B cell (primary cell): ENCODE results near the gene SUGCT. TPM values are rescaled to one million over a fixed set of nuclear protein-coding genes. Genes with fewer than 3 reads are reported as not detected.

Source experiments
- ATAC-seq: fragments of 200-7000 bp; cut with Tn5 transposase; one replicate; pipeline ENCODE4 v1.10.0; 2021; ENCODE audit warnings: low read depth, mild to moderate bottlenecking, moderate number of reproducible peaks, moderate library complexity
- CTCF ChIA-PET: fragments of 350-600 bp; sonication (Branson Sonifier 250); formaldehyde crosslinking; loops from one replicate; lab custom pipeline; 2021; ENCODE audit warnings: antibody characterized with exemption, inconsistent platforms; lab: Charles Lee
- POLR2A ChIA-PET: fragments of 350-600 bp; sonication (Branson Sonifier 250); formaldehyde crosslinking; loops from one replicate; lab custom pipeline; 2021; ENCODE audit warnings: antibody characterized with exemption; lab: Charles Lee
- DNase-seq: peaks from one replicate; pipeline ENCODE4 v3.0.0; 2013
- H2AFZ ChIP-seq: 2 replicates; pipeline ENCODE4 v1.6.1; 2012; ENCODE audit warnings: mild to moderate bottlenecking, low read depth, low read length; ENCODE audit not compliant: insufficient read depth, poor library complexity, severe bottlenecking
- H3K27ac ChIP-seq, 2 donors: 1 replicate in 1 of 2; 2 replicates in 1 of 2; pipeline ENCODE4 v1.5.1; 2012 to 2013; ENCODE audit warnings: low read length in 2 of 2, mild to moderate bottlenecking in 2 of 2, moderate library complexity in 1 of 2
- H3K27me3 ChIP-seq, 4 experiments: fragments of 200-600 bp in 1 of 4; sonication (generic) in 1 of 4; replicated peaks in 1 of 4; 1 replicate in 2 of 4; 2 replicates in 2 of 4; pipeline versions ENCODE4 v1.6.1 to v1.7.0; 2013 to 2016; ENCODE audit warnings: low read length in 3 of 4, mild to moderate bottlenecking in 2 of 4, mixed read lengths in 1 of 4, moderate library complexity in 1 of 4; ENCODE audit not compliant: insufficient read depth in 4 of 4, control insufficient read depth in 3 of 4; ENCODE audit errors: control extremely low read depth in 1 of 4
- H3K36me3 ChIP-seq, 2 experiments: replicated peaks in 1 of 2; 1 replicate in 1 of 2; 2 replicates in 1 of 2; pipeline versions ENCODE4 v1.6.1 to v1.7.1; 2013; ENCODE audit warnings: low read length in 1 of 2; ENCODE audit not compliant: insufficient read depth in 2 of 2, control insufficient read depth in 1 of 2; ENCODE audit errors: control extremely low read depth in 1 of 2, extremely low read depth in 1 of 2
- H3K4me1 ChIP-seq, 2 donors: fragments of 200-600 bp in 1 of 2; sonication (generic) in 1 of 2; 1 replicate in 1 of 2; 2 replicates in 1 of 2; pipeline versions ENCODE4 v1.5.1 to v1.6.1; 2013 to 2017; ENCODE audit warnings: low read length in 2 of 2; ENCODE audit not compliant: control insufficient read depth in 2 of 2, insufficient read depth in 2 of 2
- H3K4me2 ChIP-seq: replicated peaks from 2 replicates; pipeline ENCODE3; 2012; ENCODE audit warnings: mild to moderate bottlenecking, low read depth, low read length; ENCODE audit not compliant: poor library complexity, severe bottlenecking
- H3K4me3 ChIP-seq, 5 experiments: fragments of 200-600 bp in 1 of 5; sonication (generic) in 1 of 5; 1 replicate in 3 of 5; 2 replicates in 2 of 5; pipeline versions ENCODE4 v1.5.1 to v1.7.0; 2011 to 2016; ENCODE audit warnings: low read length in 4 of 5, mild to moderate bottlenecking in 4 of 5, low read depth in 2 of 5, control low read depth in 1 of 5, moderate library complexity in 1 of 5; ENCODE audit not compliant: insufficient read depth in 1 of 5; ENCODE audit errors: control extremely low read depth in 1 of 5, extremely low read depth in 1 of 5
- H3K79me2 ChIP-seq: fragments of 200-600 bp; sonication (generic); one replicate; pipeline ENCODE4 v1.6.0; 2016; ENCODE audit warnings: low read length; ENCODE audit not compliant: control insufficient read depth, insufficient read depth
- H3K9ac ChIP-seq: fragments of 200-600 bp; sonication (generic); 2 replicates; pipeline ENCODE4 v1.6.1; 2017; ENCODE audit warnings: mild to moderate bottlenecking, low read length, moderate library complexity
- H3K9me3 ChIP-seq, 3 donors: one replicate each; pipeline versions ENCODE4 v1.6.1 to v1.7.1; 2013; ENCODE audit warnings: low read length in 2 of 3; ENCODE audit not compliant: control insufficient read depth in 2 of 3, insufficient read depth in 1 of 3; ENCODE audit errors: control extremely low read depth in 1 of 3
- H4K20me1 ChIP-seq: 2 replicates; pipeline ENCODE4 v1.6.0; 2012; ENCODE audit warnings: mild to moderate bottlenecking, low read length; ENCODE audit not compliant: insufficient read depth, control insufficient read depth, poor library complexity, severe bottlenecking
- H3K27ac Mint-ChIP-seq: one replicate; pipeline ENCODE4 v1.8.0; 2021; ENCODE audit warnings: mixed read lengths
- H3K27me3 Mint-ChIP-seq: one replicate; pipeline ENCODE4 v1.8.0; 2021; ENCODE audit warnings: mixed read lengths
- H3K4me1 Mint-ChIP-seq: one replicate; pipeline ENCODE4 v1.8.0; 2021; ENCODE audit warnings: mixed read lengths
- H3K4me3 Mint-ChIP-seq: one replicate; pipeline ENCODE4 v1.8.0; 2021; ENCODE audit warnings: mixed read lengths
- H3K9me3 Mint-ChIP-seq: one replicate; pipeline ENCODE4 v1.8.0; 2022; ENCODE audit warnings: mixed read lengths; ENCODE audit not compliant: insufficient read depth
- EZH2 ChIP-seq: IDR thresholded peaks from 2 replicates; pipeline ENCODE4 v1.6.1; 2012; ENCODE audit warnings: borderline replicate concordance, low read depth, mild to moderate bottlenecking, moderate library complexity, low read length; ENCODE audit not compliant: insufficient read depth, poor library complexity, severe bottlenecking
- WGBS: methylation state at CpG from one replicate; pipeline ENCODE4 v1.1.5; 2013; ENCODE audit warnings: missing lambda C conversion rate; ENCODE audit not compliant: insufficient coverage; 5-methylcytosine and 5-hydroxymethylcytosine counted together
- intact Hi-C: fragments of 100-400 bp; cut with micrococcal nuclease; formaldehyde crosslinking; loops from one replicate; pipeline ENCODE4 v1.10.0; 2022
- polyA plus RNA-seq: library from polyadenylated mRNA; depleted of rRNA; stranded (reverse); fragments of >200 nt; gene quantifications from 2 replicates; pipeline ENCODE4 v1.2.3, GENCODE V29; 2012
- total RNA-seq, 2 donors: library from RNA; stranded (reverse); fragments of 120-200 nt in 1 of 2; gene quantifications; 1 replicate in 1 of 2; 2 replicates in 1 of 2; pipeline versions ENCODE4 v1.2.3 to v1.2.4, GENCODE V29; 2013 to 2022
- TF ChIP-seq, protein P1 (sequence below): fragments of 200-600 bp; IDR thresholded peaks from one replicate; pipeline ENCODE4 v1.8.0; 2022; ENCODE audit warnings: antibody characterized with exemption, mild to moderate bottlenecking

Gene SUGCT
- total and polyA plus RNA-seq, 2 donors (not counting 1 experiment from before 2014, with no cell fraction given), result 0.19 to 0.86 TPM

GRCh38 chr7:40436710-40437109, 301.9 kb downstream of the SUGCT start:
- Histone ChIP-seq H3K36me3 (no peaks in the 10 kb centered on the region), H3K27me3 (no peaks in the 10 kb centered on the region), H3K9me3 (peaks cover 0 to 4% (median 0%) of the 10 kb centered on the region in 3 donors), H3K9ac (no peak overlapping the region), H2AFZ (no peak overlapping the region), H3K4me2 (no peak overlapping the region), H3K4me1 (no peaks in the 10 kb centered on the region), H3K4me3 (no peak overlapping the region), H3K79me2 (no peaks in the 10 kb centered on the region), H3K27ac (no peak overlapping the region), H4K20me1 (no peaks in the 10 kb centered on the region)
- ATAC-seq, result no peak
- TF ChIP-seq EZH2, result no peak
- TF ChIP-seq, protein P1, sequence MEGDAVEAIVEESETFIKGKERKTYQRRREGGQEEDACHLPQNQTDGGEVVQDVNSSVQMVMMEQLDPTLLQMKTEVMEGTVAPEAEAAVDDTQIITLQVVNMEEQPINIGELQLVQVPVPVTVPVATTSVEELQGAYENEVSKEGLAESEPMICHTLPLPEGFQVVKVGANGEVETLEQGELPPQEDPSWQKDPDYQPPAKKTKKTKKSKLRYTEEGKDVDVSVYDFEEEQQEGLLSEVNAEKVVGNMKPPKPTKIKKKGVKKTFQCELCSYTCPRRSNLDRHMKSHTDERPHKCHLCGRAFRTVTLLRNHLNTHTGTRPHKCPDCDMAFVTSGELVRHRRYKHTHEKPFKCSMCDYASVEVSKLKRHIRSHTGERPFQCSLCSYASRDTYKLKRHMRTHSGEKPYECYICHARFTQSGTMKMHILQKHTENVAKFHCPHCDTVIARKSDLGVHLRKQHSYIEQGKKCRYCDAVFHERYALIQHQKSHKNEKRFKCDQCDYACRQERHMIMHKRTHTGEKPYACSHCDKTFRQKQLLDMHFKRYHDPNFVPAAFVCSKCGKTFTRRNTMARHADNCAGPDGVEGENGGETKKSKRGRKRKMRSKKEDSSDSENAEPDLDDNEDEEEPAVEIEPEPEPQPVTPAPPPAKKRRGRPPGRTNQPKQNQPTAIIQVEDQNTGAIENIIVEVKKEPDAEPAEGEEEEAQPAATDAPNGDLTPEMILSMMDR, result no peak
- intact Hi-C loops, result no loop called here
- WGBS, result no CpG with 5 or more reads among the region's 1 CpG
- Mint-ChIP-seq H3K4me3 (no peak overlapping the region), H3K27ac (no peak overlapping the region), H3K27me3 (no peaks in the 10 kb centered on the region), H3K4me1 (no peaks in the 10 kb centered on the region), H3K9me3 (peaks cover 8% of the 10 kb centered on the region)
- ChIA-PET POLR2A (no interaction called here), CTCF (no interaction called here)
- no peak for DNase-seq

DNA sequence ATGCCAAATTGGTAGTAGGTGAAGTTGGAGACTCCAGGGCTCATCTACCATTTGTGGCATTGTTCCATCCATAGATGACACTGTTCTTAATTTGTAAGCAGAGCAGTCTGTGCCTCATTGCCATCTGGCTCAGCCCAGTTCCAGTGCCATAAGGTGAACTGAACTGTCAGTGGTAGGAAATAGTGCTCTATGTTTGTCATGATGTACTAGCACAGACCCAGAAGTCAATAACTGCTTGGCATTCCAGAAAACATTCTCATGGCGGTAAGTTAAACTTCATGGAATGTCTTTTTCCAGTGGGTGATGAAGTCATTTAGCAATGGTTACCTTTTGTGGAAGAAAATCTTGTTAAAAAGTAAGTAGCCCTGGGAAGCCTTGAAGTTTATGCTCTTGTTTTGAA, 302.7 kb downstream of the SUGCT start:
- DNase-seq, result no peak
- H3K4me3 ChIP-seq, result no peak overlapping the region
- H3K4me3 Mint-ChIP-seq, result no peak overlapping the region
- no peak overlapping the region for H3K27ac ChIP-seq
- ChIA-PET CTCF (no interaction called here), POLR2A (no interaction called here)
- H3K4me1 Mint-ChIP-seq, result no peaks in the 10 kb centered on the region
- no peaks in the 10 kb centered on the region for H4K20me1 ChIP-seq
- no peaks in the 10 kb centered on the region for H3K27me3 ChIP-seq
- intact Hi-C loops, result no loop called here
- no peaks in the 10 kb centered on the region for H3K27me3 Mint-ChIP-seq
- H2AFZ ChIP-seq, result no peak overlapping the region
- peaks cover 11% of the 10 kb centered on the region for H3K9me3 Mint-ChIP-seq
- H3K36me3 ChIP-seq, result no peaks in the 10 kb centered on the region
- no peaks in the 10 kb centered on the region for H3K79me2 ChIP-seq
- peaks cover 0 to under 1% (median 0%) of the 10 kb centered on the region in 3 donors for H3K9me3 ChIP-seq
- H3K27ac Mint-ChIP-seq, result no peak overlapping the region
- H3K4me1 ChIP-seq, result no peaks in the 10 kb centered on the region
- no peak for TF ChIP-seq EZH2
- TF ChIP-seq, protein P1, result no peak
- no CpG with 5 or more reads among the region's 1 CpG for WGBS
- ATAC-seq, result no peak
- H3K4me2 ChIP-seq, result no peak overlapping the region
- no peak overlapping the region for H3K9ac ChIP-seq
